ENCODE measurements around the gene EFCC1. TPM values are rescaled to one million over a fixed set of nuclear protein-coding genes. Genes with fewer than 3 reads are reported as not detected.
A peak's percentile ranks its signal among the peaks of the same experiment; 100 is the strongest.
"Not testable (repeated sequence)": the region's sequence is repeated elsewhere in the genome, so short reads cannot be mapped to it uniquely, and the experiment has no call there.

The EFCC1 gene
- total RNA-seq, 3 donors from 2014 or later = 1.6 to 3.9 (median 1.8) TPM

- no peaks in the 10 kb centered on the region for H3K9me3 ChIP-seq
- TF ChIP-seq POLR2AphosphoS5 (IDR thresholded peaks at IDR 0.05) (no peak), CTCF (IDR thresholded peaks at IDR 0.05) (no peak), POLR2A (IDR thresholded peaks at IDR 0.05) (no peak)
- intact Hi-C loops (cut with DNase I; ENCODE audit: low total_unique reads) = no loop called here
These were observed 84.1 kb downstream of the EFCC1 start for GRCh38 chr3:129085165-129085715.

GRCh38 chr3:129085818-129086217 lies 84.7 kb downstream of the EFCC1 start:
- TF ChIP-seq CTCF (IDR thresholded peaks at IDR 0.05) (no peak), POLR2A (IDR thresholded peaks at IDR 0.05) (no peak)
- Histone ChIP-seq H3K4me3 (no peak overlapping the region), H3K27ac (peak overlapping the region; percentile 95 to 96), H3K4me1 (peaks cover 0 to 4% of the 10 kb centered on the region in 2 donors), H3K27me3 (no peaks in the 10 kb centered on the region), H3K9me3 (no peaks in the 10 kb centered on the region), H3K36me3 (no peaks in the 10 kb centered on the region)
- no peak for DNase-seq (ENCODE audit: low spot score in 2 of 2)
- intact Hi-C loops (cut with DNase I; ENCODE audit: low total_unique reads) = no loop called here

More at GRCh38 chr3:129085165-129085715, 84.1 kb downstream of the EFCC1 start:
- H3K36me3 ChIP-seq = no peaks in the 10 kb centered on the region
- H3K27me3 ChIP-seq = no peaks in the 10 kb centered on the region
- H3K4me1 ChIP-seq = peaks cover 0 to 4% of the 10 kb centered on the region in 2 donors
- H3K4me3 ChIP-seq = no peak overlapping the region
- no peak overlapping the region for H3K27ac ChIP-seq
- DNase-seq (ENCODE audit: low spot score in 2 of 2) = no peak

DNA sequence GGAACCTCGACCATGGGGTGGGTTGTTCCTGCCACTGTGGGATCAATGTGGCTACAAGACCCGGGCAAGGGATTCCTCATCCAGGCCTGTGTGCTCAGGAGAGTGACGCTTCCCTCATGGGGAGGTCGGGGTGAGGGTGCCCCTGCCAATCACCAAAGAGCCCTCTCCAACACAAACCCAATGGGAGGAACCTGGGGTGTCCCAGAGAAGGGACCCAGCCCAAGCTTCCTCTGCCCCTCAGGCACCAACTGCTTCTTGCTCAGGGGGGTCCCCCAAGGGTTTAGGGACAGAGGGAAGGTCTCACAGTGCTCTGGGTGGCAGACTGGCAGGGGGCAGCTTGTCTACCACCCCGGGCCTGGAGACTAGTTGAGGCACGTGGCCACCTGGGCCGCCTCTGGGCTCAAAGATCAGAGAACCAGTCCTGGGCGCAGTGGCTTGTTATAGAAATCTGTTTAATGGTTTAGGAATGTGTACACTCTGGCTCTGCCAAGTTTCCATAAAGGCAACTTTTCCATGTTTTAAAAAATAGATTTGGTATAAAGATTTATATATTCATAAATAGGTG lies 86.1 kb downstream of the EFCC1 start:
- Histone ChIP-seq H3K9me3 (no peaks in the 10 kb centered on the region), H3K27ac (peak overlapping the region; percentile 95 to 96), H3K36me3 (no peaks in the 10 kb centered on the region), H3K27me3 (no peaks in the 10 kb centered on the region), H3K4me3 (no peak overlapping the region), H3K4me1 (peaks cover 0 to 4% of the 10 kb centered on the region in 2 donors)
- intact Hi-C loops (cut with DNase I; ENCODE audit: low total_unique reads) = no loop called here
- TF ChIP-seq CTCF (IDR thresholded peaks at IDR 0.05) = no peak
- TF ChIP-seq POLR2AphosphoS5 (IDR thresholded peaks at IDR 0.05) = peak in 1 of 3 donors; percentile 19
- DNase-seq (ENCODE audit: low spot score in 2 of 2) = peak; percentile 58 to 65

- H3K27me3 ChIP-seq; H3K36me3 ChIP-seq; H3K9me3 ChIP-seq; H3K4me3 ChIP-seq; H3K4me1 ChIP-seq; intact Hi-C loops (cut with DNase I; ENCODE audit: low total_unique reads): not testable (repeated sequence)
- peak overlapping the region; percentile 78 to 95 for H3K27ac ChIP-seq
- DNase-seq (ENCODE audit: low spot score in 2 of 2) = peak in 1 of 2 donors; percentile 66
These were observed 86.8 kb downstream of the EFCC1 start for GRCh38 chr3:129087904-129088303.

GRCh38 chr3:129088312-129088711 lies 87.2 kb downstream of the EFCC1 start:
- DNase-seq (ENCODE audit: low spot score in 2 of 2); H3K36me3 ChIP-seq; H3K4me3 ChIP-seq; H3K9me3 ChIP-seq; H3K27ac ChIP-seq; H3K4me1 ChIP-seq; H3K27me3 ChIP-seq; intact Hi-C loops (cut with DNase I; ENCODE audit: low total_unique reads): not testable (repeated sequence)

Other genes with a start within 250 kb of the EFCC1 start
- 10 to 100 TPM; 33.3 to 59.6 (median 43.9) TPM for gene ACAD9, start 121.7 kb upstream of the EFCC1 start, total RNA-seq
- gene CFAP92, start 7.2 kb upstream of the EFCC1 start, total RNA-seq = 1 to 10 TPM in 2 of 3 donors, under 1 TPM in 1; 0.66 to 1.4 (median 1.3) TPM
- gene GP9, start 59.5 kb downstream of the EFCC1 start, total RNA-seq = under 1 TPM in 1 of 3 donors, not detected in 2; 0.48 TPM
- 10 to 100 TPM in 2 of 3 donors, 1 to 10 TPM in 1; 5.6 to 17.0 (median 17.0) TPM for gene RAB43, start 120.5 kb downstream of the EFCC1 start, total RNA-seq
- 10 to 100 TPM; 21.4 to 27.9 (median 21.7) TPM for gene ISY1, start 159.8 kb downstream of the EFCC1 start, total RNA-seq
- gene CNBP, start 182.6 kb downstream of the EFCC1 start, total RNA-seq = 100 to 1,000 TPM; 384 to 521 (median 495) TPM
- gene COPG1, start 248.3 kb downstream of the EFCC1 start, total RNA-seq = 100 to 1,000 TPM in 2 of 3 donors, 10 to 100 TPM in 1; 82.6 to 121 (median 102) TPM